Middle frontal gyrus (tissue), 1 donor: ENCODE measurements around the gene CAMK1.

ENCODE experiments used
- DNase-seq: peaks from one replicate; pipeline ENCODE4 v3.0.0-alpha.2; 2015; ENCODE audit warnings: low spot score; ENCODE audit errors: extremely low spot score

CAMK1 gene

DNA sequence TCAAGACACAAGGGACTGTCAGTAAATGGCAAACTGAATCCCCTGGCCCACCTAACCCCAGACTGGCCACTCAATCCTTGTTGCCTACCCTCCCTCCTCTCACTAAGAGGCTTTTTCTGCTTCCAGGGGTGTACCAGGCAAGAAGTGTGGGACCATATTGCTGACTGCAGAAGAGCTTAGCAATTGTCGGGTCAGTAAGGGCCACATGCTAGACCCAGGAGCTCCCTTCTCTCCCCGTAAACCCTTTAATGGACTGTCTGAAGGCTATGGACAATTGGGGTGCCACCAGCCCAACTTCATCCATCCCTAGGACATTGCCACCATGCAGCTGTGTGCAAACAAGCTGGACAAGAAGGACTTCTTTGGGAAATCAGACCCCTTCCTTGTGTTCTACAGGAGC, 57.3 kb downstream of the CAMK1 start:
- no peak for DNase-seq

DNA sequence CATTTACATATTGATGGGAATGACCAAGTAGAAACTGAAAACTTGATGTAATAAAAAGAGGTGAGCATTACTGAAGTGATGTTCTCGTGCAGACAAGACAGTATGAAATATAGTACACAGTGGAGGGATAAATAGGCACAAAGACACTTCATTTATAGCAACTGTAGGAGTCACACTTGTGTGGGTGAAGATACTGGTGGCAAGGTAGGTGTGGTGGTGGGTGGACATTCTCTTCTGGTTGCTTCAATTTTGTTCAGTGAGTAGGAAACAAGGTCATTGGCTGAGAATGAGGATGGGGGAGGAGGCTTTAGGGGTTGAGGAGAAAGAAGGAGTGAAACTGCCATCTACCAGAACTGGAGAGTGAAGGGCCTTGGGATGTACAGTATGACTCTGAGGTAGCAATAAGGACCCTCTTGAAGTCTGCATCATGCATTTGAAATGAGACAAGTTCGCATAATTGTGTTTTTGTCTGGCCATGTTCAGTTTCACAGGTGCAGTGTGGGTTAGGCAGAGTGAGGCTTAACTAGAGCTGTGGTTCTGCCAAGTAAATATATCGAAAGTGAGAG, 59.5 kb downstream of the CAMK1 start:
- no peak for DNase-seq
